AG09309 (cell line): Measurements from ENCODE around the gene TMEM154.

ENCODE experiments used
- DNase-seq: peaks from one replicate; pipeline ENCODE4 v3.0.0-alpha.2; 2010; ENCODE audit warnings: low read depth
- H3K4me3 ChIP-seq: 2 replicates; pipeline ENCODE4 v1.5.1; 2011; ENCODE audit warnings: mild to moderate bottlenecking, low read depth, low read length, moderate library complexity; ENCODE audit not compliant: control insufficient read depth
- CTCF ChIP-seq: IDR thresholded peaks from 2 replicates; pipeline ENCODE4 v1.5.1; 2011; ENCODE audit warnings: mild to moderate bottlenecking, low read depth, low read length, inconsistent platforms; ENCODE audit not compliant: insufficient read depth, control insufficient read depth; ENCODE audit errors: missing control alignments

TMEM154 gene

GRCh38 chr4:152579916-152580315, 99.9 kb downstream of the TMEM154 start:
- no peak overlapping the region for H3K4me3 ChIP-seq
- no peak for TF ChIP-seq CTCF
- no peak for DNase-seq

DNA sequence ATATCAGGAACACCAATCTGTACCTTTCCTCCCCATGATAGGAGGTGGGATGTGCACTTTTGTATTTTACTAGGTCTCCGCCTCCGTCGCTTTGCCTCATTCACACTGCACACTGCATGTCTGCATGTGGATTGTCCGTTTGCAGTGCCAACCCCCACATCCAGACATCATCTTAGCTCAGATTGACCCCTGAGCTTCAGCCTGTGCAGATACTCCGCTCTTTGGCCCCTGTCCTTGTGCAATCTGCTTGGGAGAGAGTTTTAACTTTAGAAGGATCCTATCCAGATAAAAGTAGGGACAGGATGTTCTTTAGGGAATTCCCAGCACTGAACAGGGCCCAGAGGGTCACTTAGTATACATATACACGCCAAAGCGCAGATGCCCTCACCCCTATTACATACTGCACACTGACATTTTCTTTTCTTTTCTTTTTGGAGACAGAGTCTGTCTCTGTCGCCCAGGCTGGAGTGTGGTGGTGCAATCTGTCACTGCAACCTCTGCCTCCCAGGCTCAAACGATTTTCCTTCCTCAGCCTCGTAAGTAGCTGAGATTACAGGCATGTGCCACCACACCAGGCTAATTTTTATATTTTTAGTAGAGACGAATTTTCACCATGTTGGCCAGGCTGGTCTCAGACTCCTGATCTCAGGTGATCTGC, 100.6 kb downstream of the TMEM154 start:
- no peak overlapping the region for H3K4me3 ChIP-seq

DNA sequence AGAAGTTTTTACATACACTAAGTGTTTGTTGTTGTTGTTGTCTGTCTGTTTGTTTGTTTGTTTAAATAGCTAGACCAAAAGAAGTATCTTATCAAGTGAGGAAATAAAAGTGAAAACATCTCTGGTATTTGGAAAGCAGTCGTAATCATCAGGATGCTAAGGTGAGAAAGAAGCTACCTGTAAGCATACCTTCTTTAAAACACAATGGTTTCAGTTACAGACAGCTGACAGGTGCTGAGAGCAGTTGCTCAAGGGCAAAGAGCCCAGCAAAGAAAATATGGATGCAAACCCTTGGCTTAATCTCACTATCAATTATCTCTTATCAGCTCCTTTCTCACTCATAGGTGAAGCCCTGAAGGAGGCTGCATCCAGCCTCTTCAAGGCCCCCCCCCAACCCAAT, 101.1 kb downstream of the TMEM154 start:
- TF ChIP-seq CTCF: no peak
- no peak for DNase-seq
- no peak overlapping the region for H3K4me3 ChIP-seq

More for the DNA sequence above, 100.6 kb downstream of the TMEM154 start:
- TF ChIP-seq CTCF: no peak
- DNase-seq: no peak

GRCh38 chr4:152577708-152578396, 101.9 kb downstream of the TMEM154 start:
- no peak for TF ChIP-seq CTCF
- DNase-seq: no peak
- H3K4me3 ChIP-seq: no peak overlapping the region

- no peak for DNase-seq
- H3K4me3 ChIP-seq: no peak overlapping the region
- no peak for TF ChIP-seq CTCF
These were observed 104.3 kb downstream of the TMEM154 start for GRCh38 chr4:152575533-152575932.

GRCh38 chr4:152573861-152574260, 105.9 kb downstream of the TMEM154 start:
- no peak overlapping the region for H3K4me3 ChIP-seq
- TF ChIP-seq CTCF: no peak
- no peak for DNase-seq
